MM.1S (cell line): ENCODE measurements around the gene ENGASE.
"Not testable (repeated sequence)": the region's sequence is repeated elsewhere in the genome, so short reads cannot be mapped to it uniquely, and the experiment has no call there.

Source experiments
- DNase-seq: peaks from one replicate; pipeline ENCODE4 v3.0.0-alpha.2; 2015
- H2AFZ ChIP-seq: fragments of 300-600 bp; sonication (generic); 2 replicates; pipeline ENCODE4 v1.6.0; 2016; ENCODE audit warnings: antibody characterized with exemption, low read length
- H3F3A ChIP-seq: fragments of 300-600 bp; sonication (generic); 2 replicates; pipeline ENCODE4 v1.6.1; 2016; ENCODE audit warnings: mild to moderate bottlenecking, antibody characterized with exemption, low read length, moderate library complexity, mixed read lengths; ENCODE audit not compliant: insufficient read depth
- H3K27ac ChIP-seq: fragments of 300-600 bp; sonication (generic); 2 replicates; pipeline ENCODE4 v1.5.1; 2016; ENCODE audit warnings: mild to moderate bottlenecking, low read length
- H3K27me3 ChIP-seq: fragments of 300-600 bp; sonication (generic); replicated peaks from 2 replicates; pipeline ENCODE4 v1.6.0; 2016; ENCODE audit warnings: low read length; ENCODE audit not compliant: insufficient read depth
- H3K36me3 ChIP-seq: fragments of 300-600 bp; sonication (generic); replicated peaks from 2 replicates; pipeline ENCODE4 v1.6.1; 2016; ENCODE audit warnings: mild to moderate bottlenecking, low read length, mixed read lengths; ENCODE audit not compliant: insufficient read depth
- H3K4me1 ChIP-seq: fragments of 300-600 bp; sonication (generic); 2 replicates; pipeline ENCODE4 v1.6.1; 2016; ENCODE audit warnings: low read length, mixed read lengths
- H3K4me2 ChIP-seq: fragments of 300-600 bp; sonication (generic); 2 replicates; pipeline ENCODE4 v1.6.0; 2016; ENCODE audit warnings: low read depth, low read length
- H3K4me3 ChIP-seq: fragments of 300-600 bp; sonication (generic); 2 replicates; pipeline ENCODE4 v1.5.1; 2016; ENCODE audit warnings: low read length, mixed read lengths
- H3K79me2 ChIP-seq: fragments of 300-600 bp; sonication (generic); 2 replicates; pipeline ENCODE4 v1.6.1; 2016; ENCODE audit warnings: mixed run types, low read length, mixed read lengths
- H3K9ac ChIP-seq: fragments of 300-600 bp; sonication (generic); 2 replicates; pipeline ENCODE4 v1.6.1; 2016; ENCODE audit warnings: low read length, mixed read lengths
- H3K9me2 ChIP-seq: fragments of 300-600 bp; sonication (generic); replicated peaks from 2 replicates; pipeline ENCODE4 v1.6.1; 2016; ENCODE audit warnings: mild to moderate bottlenecking, low read length, mixed read lengths; ENCODE audit not compliant: insufficient read depth
- H3K9me3 ChIP-seq: fragments of 300-600 bp; sonication (generic); replicated peaks from 2 replicates; pipeline ENCODE4 v1.6.1; 2016; ENCODE audit warnings: mild to moderate bottlenecking, low read length, mixed read lengths; ENCODE audit not compliant: insufficient read depth
- H4K20me1 ChIP-seq: fragments of 300-600 bp; sonication (generic); 2 replicates; pipeline ENCODE4 v1.6.1; 2016; ENCODE audit warnings: mild to moderate bottlenecking, low read length, moderate library complexity, mixed read lengths; ENCODE audit not compliant: insufficient read depth
- CTCF ChIP-seq: fragments of 300-600 bp; sonication (generic); IDR thresholded peaks from 2 replicates; pipeline ENCODE4 v1.5.1; 2016; ENCODE audit warnings: antibody characterized with exemption, low read length, mixed read lengths
- EZH2 ChIP-seq: fragments of 300-600 bp; sonication (generic); optimal IDR thresholded peaks from 2 replicates; pipeline ENCODE3; 2017; ENCODE audit warnings: low read depth, mild to moderate bottlenecking, antibody characterized with exemption, low read length, mixed read lengths
- EZH2phosphoT487 ChIP-seq: fragments of 300-600 bp; sonication (generic); IDR thresholded peaks from 2 replicates; pipeline ENCODE4 v1.6.1; 2018; ENCODE audit warnings: antibody characterized with exemption, low read length

The ENGASE gene

GRCh38 chr17:79029327-79030009, 45.2 kb upstream of the ENGASE start:
- H3F3A ChIP-seq: no peaks in the 10 kb centered on the region
- H3K9me3 ChIP-seq: no peaks in the 10 kb centered on the region
- TF ChIP-seq EZH2phosphoT487 (no peak), CTCF (no peak), EZH2 (no peak)
- no peak overlapping the region for H3K9ac ChIP-seq
- H3K36me3 ChIP-seq: no peaks in the 10 kb centered on the region
- H3K9me2 ChIP-seq: no peaks in the 10 kb centered on the region
- no peaks in the 10 kb centered on the region for H3K79me2 ChIP-seq
- H3K27me3 ChIP-seq: peaks cover 99% of the 10 kb centered on the region
- no peak overlapping the region for H3K27ac ChIP-seq
- DNase-seq: no peak
- no peaks in the 10 kb centered on the region for H3K4me1 ChIP-seq
- H4K20me1 ChIP-seq: no peaks in the 10 kb centered on the region
- H3K4me3 ChIP-seq: no peak overlapping the region
- H3K4me2 ChIP-seq: no peak overlapping the region
- no peak overlapping the region for H2AFZ ChIP-seq

- not testable (repeated sequence) for H3K9me3 ChIP-seq, H3K27ac ChIP-seq, H3K79me2 ChIP-seq, H3K9me2 ChIP-seq, H3K4me2 ChIP-seq, H3K9ac ChIP-seq, H3F3A ChIP-seq, H3K4me3 ChIP-seq, DNase-seq, H3K36me3 ChIP-seq, H3K4me1 ChIP-seq, H2AFZ ChIP-seq, H4K20me1 ChIP-seq
- peaks cover 97% of the 10 kb centered on the region for H3K27me3 ChIP-seq
These were observed 44.0 kb upstream of the ENGASE start for GRCh38 chr17:79030636-79031035.

DNA sequence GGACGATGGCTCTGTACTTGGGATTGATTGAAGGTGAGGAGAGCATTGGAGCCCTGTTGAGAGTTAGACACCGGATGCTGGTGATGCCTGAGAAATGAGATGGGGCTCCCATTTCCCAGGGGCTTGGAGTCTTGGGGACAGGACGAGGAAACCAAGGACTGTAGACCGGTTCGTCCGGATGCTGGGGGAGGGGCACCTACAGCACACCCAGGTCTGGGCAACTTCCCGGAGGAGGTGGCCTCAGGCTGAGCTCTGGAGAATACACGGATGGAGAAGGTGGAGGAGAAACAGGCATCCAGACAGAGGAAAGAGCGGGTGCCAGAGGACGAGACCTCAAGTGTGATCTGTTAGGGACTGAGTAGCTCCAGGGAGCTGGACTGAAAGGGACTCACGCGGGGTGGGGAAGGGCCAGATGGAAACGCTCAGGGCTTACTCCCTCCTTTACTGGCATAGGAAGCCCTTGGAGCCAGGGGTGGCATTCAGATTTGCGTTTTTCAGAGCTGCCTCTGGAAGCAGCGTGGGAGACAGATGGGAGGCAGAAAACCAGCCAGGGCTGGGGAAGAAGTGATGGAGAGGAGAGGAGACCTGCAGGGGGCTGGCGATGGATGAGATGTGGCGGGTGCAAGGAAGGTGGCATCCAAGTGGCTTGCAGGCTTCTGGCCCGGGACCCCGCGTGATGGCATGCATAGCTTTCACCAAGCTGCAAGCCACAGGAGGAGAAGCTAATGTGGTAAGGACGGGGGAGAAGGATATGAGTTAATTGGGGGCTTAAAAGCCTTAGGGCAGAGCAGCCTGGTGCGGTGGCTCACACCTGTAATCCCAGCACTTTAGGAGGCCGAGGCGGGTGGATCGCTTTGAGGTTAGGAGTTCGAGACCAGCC, 42.4 kb upstream of the ENGASE start:
- no peaks in the 10 kb centered on the region for H3K36me3 ChIP-seq
- H2AFZ ChIP-seq: no peak overlapping the region
- no peak for DNase-seq
- no peaks in the 10 kb centered on the region for H3K4me1 ChIP-seq
- H3K9me3 ChIP-seq: no peaks in the 10 kb centered on the region
- no peaks in the 10 kb centered on the region for H4K20me1 ChIP-seq
- H3K9me2 ChIP-seq: no peaks in the 10 kb centered on the region
- H3F3A ChIP-seq: no peaks in the 10 kb centered on the region
- no peak overlapping the region for H3K4me2 ChIP-seq
- peaks cover 95% of the 10 kb centered on the region for H3K27me3 ChIP-seq
- H3K79me2 ChIP-seq: no peaks in the 10 kb centered on the region
- no peak overlapping the region for H3K27ac ChIP-seq
- H3K4me3 ChIP-seq: no peak overlapping the region
- H3K9ac ChIP-seq: no peak overlapping the region
- TF ChIP-seq CTCF (no peak), EZH2phosphoT487 (no peak), EZH2 (no peak)
